ENCODE results near the gene TBC1D17.

The TBC1D17 gene

DNA sequence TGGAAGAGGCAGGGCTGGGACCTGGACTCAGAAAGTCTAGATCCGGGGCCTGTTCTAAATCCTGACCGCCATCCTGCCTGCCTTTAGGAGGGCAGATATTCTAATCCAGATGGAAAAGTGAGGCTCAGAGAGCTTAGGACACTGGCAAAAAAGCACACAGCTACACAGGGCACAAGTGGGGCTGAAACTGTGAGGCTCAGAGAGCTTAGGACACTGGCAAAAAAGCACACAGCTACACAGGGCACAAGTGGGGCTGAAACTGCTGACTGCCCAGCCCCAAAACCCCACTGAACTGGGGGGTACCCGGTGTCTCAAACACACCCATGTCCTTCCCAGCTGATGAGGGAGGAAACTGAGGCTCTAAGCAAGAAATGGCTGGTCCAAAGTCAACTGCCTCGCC is 2.3 kb upstream of the TBC1D17 start:
- TF ChIP-seq CTCF (IDR thresholded peaks at IDR 0.05): no peak
- TF ChIP-seq ZFX (IDR thresholded peaks at IDR 0.05; ENCODE audit: borderline replicate concordance): no peak
- peak overlapping the region; percentile 97 for H3K27ac ChIP-seq

DNA sequence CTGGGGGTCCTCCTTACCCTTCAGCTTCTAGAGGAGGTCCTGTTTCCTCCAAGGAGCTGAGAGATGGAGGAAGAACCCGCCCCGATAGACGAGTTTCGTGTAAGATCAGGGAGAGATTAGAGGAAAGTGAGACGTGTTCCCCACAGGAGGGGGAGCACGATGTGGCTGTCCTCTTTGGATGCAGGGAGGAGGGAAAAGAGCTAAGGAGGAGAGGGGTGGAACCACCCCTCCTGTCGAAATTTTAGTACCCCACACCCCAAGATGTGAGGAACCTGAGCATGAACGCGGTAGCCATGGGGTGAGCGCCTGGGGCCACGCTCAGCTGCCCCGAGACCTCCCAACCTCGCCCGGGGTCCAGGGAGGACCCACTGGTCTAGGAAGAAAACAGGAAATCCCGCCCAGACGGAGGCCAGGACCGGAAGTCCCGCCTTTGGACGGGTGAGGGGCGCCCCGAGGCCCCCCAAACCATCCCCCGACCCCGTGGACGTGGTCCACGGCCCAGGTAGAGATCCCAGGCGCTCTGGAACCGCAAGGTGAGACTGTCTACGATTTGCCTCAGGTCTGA is 1.6 kb upstream of the TBC1D17 start:
- TF ChIP-seq CTCF (IDR thresholded peaks at IDR 0.05) (no peak), ZFX (IDR thresholded peaks at IDR 0.05; ENCODE audit: borderline replicate concordance) (no peak)
- H3K27ac ChIP-seq: peak overlapping the region; percentile 97

DNA sequence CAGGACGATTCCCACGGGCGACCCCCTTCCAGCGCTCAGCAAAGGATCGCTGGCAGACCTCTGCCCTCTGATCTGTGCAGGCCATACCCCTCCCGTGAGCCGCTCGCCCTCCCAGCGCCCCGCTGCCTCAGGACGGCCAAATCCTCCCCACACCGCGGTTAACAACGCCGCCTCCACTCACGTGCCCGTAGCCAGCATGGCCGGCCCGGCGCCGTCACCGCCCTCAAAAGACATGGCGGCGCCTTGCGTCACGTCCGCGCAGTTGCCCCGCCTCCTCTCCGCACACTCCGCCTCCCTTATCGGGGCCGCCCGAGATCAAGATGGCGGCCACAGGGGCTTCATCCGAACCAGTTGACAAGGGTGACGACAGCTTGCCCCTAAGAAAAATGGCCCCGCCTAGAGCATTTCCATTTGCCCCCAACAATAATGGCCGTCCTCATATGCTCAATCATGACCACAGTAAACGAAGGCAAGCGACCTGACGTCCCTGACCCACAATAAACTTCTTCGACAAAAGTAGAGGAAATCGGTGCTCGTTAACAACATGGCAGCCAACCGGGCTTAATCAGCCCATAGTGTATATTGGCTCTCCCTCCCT is 981 bp upstream of the TBC1D17 start:
- peak overlapping the region; percentile 97 for H3K27ac ChIP-seq
- no peak for TF ChIP-seq CTCF (IDR thresholded peaks at IDR 0.05)
- TF ChIP-seq ZFX (IDR thresholded peaks at IDR 0.05; ENCODE audit: borderline replicate concordance): no peak

GRCh38 chr19:49877879-49878743 is 609 bp downstream of the TBC1D17 start:
- TF ChIP-seq ZFX (IDR thresholded peaks at IDR 0.05; ENCODE audit: borderline replicate concordance) (no peak), CTCF (IDR thresholded peaks at IDR 0.05) (no peak)

DNA sequence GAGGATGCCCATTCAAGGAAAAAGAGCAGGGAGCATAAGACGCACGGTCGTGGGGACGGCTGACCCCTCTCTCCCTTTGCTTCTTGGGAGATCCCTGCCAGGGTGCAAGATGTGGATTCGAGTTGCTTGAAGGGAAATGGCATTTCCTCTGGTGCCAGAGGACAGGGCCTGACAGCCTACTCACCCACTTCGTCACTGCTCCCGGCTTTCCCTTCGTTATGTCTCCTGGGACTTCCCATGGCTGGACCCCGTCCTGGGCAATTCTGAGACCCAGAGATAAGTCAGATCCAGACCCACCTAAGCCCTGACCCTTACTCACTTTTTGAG is 1.2 kb downstream of the TBC1D17 start:
- TF ChIP-seq CTCF (IDR thresholded peaks at IDR 0.05) (no peak), ZFX (IDR thresholded peaks at IDR 0.05; ENCODE audit: borderline replicate concordance) (no peak)
- peak overlapping the region; percentile 97 for H3K27ac ChIP-seq

More at GRCh38 chr19:49877879-49878743, 609 bp downstream of the TBC1D17 start:
- H3K27ac ChIP-seq: peak overlapping the region; percentile 97

DNA sequence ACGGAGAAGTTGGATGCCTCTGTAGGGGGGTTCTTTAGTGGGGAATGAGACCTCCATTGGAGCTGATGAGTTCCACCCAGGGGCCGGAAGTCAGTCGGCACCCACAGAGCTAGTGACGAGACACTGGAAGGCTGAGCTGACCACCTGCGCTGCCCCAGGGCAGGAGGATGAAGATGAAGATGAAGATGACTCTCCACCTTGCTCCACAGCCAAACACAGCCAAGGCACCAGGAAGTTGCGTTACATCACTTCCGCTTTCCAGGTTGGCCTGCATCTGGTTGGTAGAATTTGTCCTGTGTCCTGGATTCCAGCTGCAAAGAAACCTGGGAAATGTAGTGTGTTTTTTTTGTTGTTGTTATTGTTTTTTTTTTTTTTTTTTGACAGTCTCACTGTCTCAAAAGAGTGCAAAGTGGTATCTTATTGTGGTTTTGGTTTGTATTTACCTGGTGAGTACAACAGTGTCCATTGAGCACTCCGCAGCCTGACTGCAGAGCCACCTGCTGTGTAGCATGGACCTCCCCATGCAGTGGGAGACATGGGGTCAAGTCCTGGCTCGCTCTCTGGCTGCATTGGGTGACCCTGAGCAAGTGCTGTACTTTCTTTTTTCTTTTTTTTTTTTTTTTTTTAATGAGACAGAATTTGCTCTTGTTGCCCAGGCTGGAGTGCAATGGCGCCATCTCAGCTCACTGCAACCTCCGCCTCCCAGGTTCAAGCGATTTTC is 1.9 kb downstream of the TBC1D17 start:
- TF ChIP-seq ZFX (IDR thresholded peaks at IDR 0.05; ENCODE audit: borderline replicate concordance): no peak
- no peak for TF ChIP-seq CTCF (IDR thresholded peaks at IDR 0.05)
- H3K27ac ChIP-seq: peak overlapping the region; percentile 97
